ENCODE data around the gene SLX4IP. TPM values are rescaled to one million over a fixed set of nuclear protein-coding genes. Genes with fewer than 3 reads are reported as not detected.

Gene SLX4IP
- total RNA-seq, 6 experiments from 2014 or later, result 4.1 to 4.8 (median 4.5) TPM

DNA sequence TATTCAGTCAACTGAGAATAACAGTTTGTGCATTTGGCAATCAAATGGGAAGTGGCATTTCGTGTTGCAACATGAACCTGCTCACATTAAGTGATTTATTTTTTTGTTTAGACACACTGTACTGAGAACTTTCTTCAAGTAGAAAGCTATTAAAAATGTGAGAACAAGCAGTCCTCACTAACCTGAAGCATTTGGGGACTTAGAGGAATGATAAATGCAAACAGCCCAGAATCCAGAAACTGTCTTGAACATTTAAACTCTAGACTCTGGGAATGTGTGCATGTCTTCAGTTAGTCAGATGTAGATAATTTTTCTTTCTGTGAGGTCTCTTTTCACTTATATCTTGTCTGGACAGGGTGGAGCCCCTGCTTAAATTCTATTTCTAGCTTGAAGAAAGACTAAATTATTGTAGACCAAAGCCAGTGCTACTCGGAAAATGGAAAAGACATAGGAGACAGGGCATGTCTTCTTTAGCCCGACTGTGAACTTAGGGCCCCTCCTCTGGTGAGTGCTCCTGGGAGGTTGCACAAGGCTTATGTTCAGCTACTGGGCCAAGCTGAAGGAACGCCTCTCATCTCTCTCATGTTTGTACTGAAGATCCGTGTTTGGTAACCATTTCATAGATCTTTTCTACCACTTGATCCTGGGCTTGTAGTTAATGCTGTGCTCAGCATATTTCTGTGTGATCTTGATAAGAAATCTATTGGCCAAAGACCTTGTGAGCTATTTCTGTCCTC is 70.1 kb downstream of the SLX4IP start:
- H3K27me3 Mint-ChIP-seq (ENCODE audit: insufficient read depth), result peaks cover 3% of the 10 kb centered on the region; the same call in 1 of the 2 replicates
- H3K27ac Mint-ChIP-seq, result no peak overlapping the region
- no peak for TF ChIP-seq CTCF (IDR thresholded peaks at IDR 0.05)
- no peak for DNase-seq
- H3K36me3 Mint-ChIP-seq (ENCODE audit: low read depth), result no peaks in the 10 kb centered on the region
- peaks cover 36% of the 10 kb centered on the region for H3K4me1 Mint-ChIP-seq (ENCODE audit: low read depth)
- H3K4me3 Mint-ChIP-seq, result no peak overlapping the region
- H3K9me3 Mint-ChIP-seq, result no peaks in the 10 kb centered on the region

- DNase-seq, result no peak
- TF ChIP-seq CTCF (IDR thresholded peaks at IDR 0.05), result no peak
- no peaks in the 10 kb centered on the region for H3K36me3 Mint-ChIP-seq (ENCODE audit: low read depth)
- H3K27ac Mint-ChIP-seq, result no peak overlapping the region
- peaks cover 3% of the 10 kb centered on the region; the same call in 1 of the 2 replicates for H3K27me3 Mint-ChIP-seq (ENCODE audit: insufficient read depth)
- no peaks in the 10 kb centered on the region for H3K9me3 Mint-ChIP-seq
- H3K4me1 Mint-ChIP-seq (ENCODE audit: low read depth), result peaks cover 37% of the 10 kb centered on the region
- no peak overlapping the region for H3K4me3 Mint-ChIP-seq
Measured at GRCh38 chr20:10505827-10506226, 70.7 kb downstream of the SLX4IP start.

- DNase-seq, result no peak
- no peaks in the 10 kb centered on the region for H3K9me3 Mint-ChIP-seq
- no peak overlapping the region for H3K27ac Mint-ChIP-seq
- H3K36me3 Mint-ChIP-seq (ENCODE audit: low read depth), result no peaks in the 10 kb centered on the region
- peaks cover 3% of the 10 kb centered on the region; the same call in 1 of the 2 replicates for H3K27me3 Mint-ChIP-seq (ENCODE audit: insufficient read depth)
- no peak for TF ChIP-seq CTCF (IDR thresholded peaks at IDR 0.05)
- H3K4me3 Mint-ChIP-seq, result no peak overlapping the region
- peaks cover 49% of the 10 kb centered on the region for H3K4me1 Mint-ChIP-seq (ENCODE audit: low read depth)
Measured at GRCh38 chr20:10507052-10507451, 71.9 kb downstream of the SLX4IP start.

DNA sequence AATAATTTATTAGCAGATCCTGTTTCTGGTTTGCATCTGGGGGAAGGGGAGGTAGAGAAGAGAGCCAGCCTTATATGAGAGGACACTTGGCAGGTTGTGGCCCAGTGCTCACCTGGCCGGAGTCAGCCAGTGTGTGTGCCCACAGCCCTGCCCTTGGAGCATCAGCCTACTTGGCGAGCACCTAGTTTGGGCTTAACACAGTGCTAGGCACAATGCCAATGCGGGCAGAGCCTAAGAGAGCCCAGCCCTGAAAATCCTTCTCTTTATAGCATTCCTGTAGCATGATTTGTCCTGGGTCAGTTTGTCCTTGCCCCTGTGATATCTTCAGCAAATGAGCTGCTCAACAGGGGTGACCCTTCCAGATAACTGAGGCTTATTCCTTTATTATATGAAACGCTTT is 73.0 kb downstream of the SLX4IP start:
- Mint-ChIP-seq H3K9me3 (no peaks in the 10 kb centered on the region), H3K27ac (peak overlapping the region; percentile 77; the same call in 1 of the 2 replicates), H3K36me3 (ENCODE audit: low read depth) (no peaks in the 10 kb centered on the region), H3K4me3 (no peak overlapping the region), H3K4me1 (ENCODE audit: low read depth) (peaks cover 57% of the 10 kb centered on the region), H3K27me3 (ENCODE audit: insufficient read depth) (peaks cover 3% of the 10 kb centered on the region; the same call in 1 of the 2 replicates)
- peak; percentile 5 for DNase-seq
- TF ChIP-seq CTCF (IDR thresholded peaks at IDR 0.05), result no peak

DNA sequence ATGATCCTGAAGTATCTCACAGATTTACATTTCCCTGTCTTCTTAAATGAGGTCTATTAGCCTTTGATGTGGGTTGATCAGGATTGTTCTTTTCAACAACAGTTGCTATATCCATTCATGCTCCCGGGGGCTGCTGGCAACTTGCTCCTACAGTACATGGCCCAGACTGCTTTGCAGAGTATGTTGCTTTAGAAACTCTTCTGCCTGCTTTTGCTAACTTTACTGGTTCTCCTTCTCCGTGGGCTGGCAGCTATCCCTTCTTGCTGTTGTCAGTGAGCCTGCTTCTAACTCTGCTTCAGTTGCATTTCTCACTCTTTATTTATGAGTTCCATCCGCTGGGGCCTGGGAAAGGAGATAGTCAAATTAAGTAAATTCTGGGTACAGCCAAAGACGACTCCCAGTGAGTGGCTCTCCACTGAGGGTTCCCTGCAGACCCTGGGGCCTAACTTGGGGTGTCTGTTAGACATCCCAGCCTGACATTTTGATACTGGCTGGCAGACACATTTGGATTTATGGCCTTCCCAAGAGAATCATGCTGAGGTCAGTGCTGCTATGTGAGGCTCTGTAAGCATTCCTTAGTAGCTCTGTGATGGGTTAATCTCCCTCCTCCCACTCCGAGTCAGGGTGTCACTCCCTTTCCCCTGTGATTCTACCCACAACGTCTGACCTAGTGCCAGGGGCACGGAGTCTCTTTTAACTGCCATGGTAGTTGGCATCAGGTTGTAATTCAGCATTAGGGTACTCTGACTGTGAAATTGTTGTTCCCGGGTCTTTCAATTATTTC is 73.6 kb downstream of the SLX4IP start:
- no peaks in the 10 kb centered on the region for H3K9me3 Mint-ChIP-seq
- DNase-seq, result peak; percentile 8
- no peaks in the 10 kb centered on the region for H3K36me3 Mint-ChIP-seq (ENCODE audit: low read depth)
- no peak overlapping the region; the same call in 1 of the 2 replicates for H3K4me3 Mint-ChIP-seq
- H3K27ac Mint-ChIP-seq, result peak overlapping the region; percentile 77
- peaks cover 63% of the 10 kb centered on the region for H3K4me1 Mint-ChIP-seq (ENCODE audit: low read depth)
- H3K27me3 Mint-ChIP-seq (ENCODE audit: insufficient read depth), result peaks cover 3% of the 10 kb centered on the region; the same call in 1 of the 2 replicates
- TF ChIP-seq CTCF (IDR thresholded peaks at IDR 0.05), result no peak

Data from HFFc6 (cell line).